Spleen (tissue), 11 donors: ENCODE data around the gene WDR4. TPM values are rescaled to one million over a fixed set of nuclear protein-coding genes. Genes with fewer than 3 reads are reported as not detected.

Experiments
- DNase-seq: peaks from one replicate; pipeline ENCODE4 v3.0.0-alpha.2; 2020
- H3K27ac ChIP-seq, 8 donors: fragments of 200-600 bp; sonication (generic) in 7 of 8; 1 replicate in 4 of 8; 2 replicates in 4 of 8; pipeline versions ENCODE4 v1.5.0 to v1.8.0; 2016 to 2021; ENCODE audit warnings: inconsistent platforms in 4 of 8, mild to moderate bottlenecking in 4 of 8, moderate library complexity in 1 of 8
- H3K27me3 ChIP-seq, 7 donors: fragments of 200-600 bp; sonication (generic) in 6 of 7; replicated peaks in 1 of 7; 1 replicate in 4 of 7; 2 replicates in 3 of 7; pipeline versions ENCODE4 v1.5.0 to v1.8.0; 2016 to 2021; ENCODE audit warnings: inconsistent platforms in 3 of 7, mild to moderate bottlenecking in 1 of 7
- H3K36me3 ChIP-seq, 6 donors: fragments of 200-600 bp; sonication (generic) in 5 of 6; 1 replicate in 4 of 6; 2 replicates in 2 of 6; pipeline versions ENCODE4 v1.5.0 to v1.8.0; 2016 to 2021; ENCODE audit warnings: inconsistent platforms in 2 of 6
- H3K4me1 ChIP-seq, 6 donors: fragments of 200-600 bp; sonication (generic) in 5 of 6; 1 replicate in 3 of 6; 2 replicates in 3 of 6; pipeline versions ENCODE4 v1.5.0 to v1.8.0; 2016 to 2021; ENCODE audit warnings: inconsistent platforms in 3 of 6
- H3K4me3 ChIP-seq, 8 donors: fragments of 200-600 bp; sonication (generic) in 7 of 8; 1 replicate in 4 of 8; 2 replicates in 4 of 8; pipeline versions ENCODE4 v1.5.0 to v1.8.0; 2016 to 2021; ENCODE audit warnings: inconsistent platforms in 4 of 8, mild to moderate bottlenecking in 4 of 8, moderate library complexity in 2 of 8
- H3K9me3 ChIP-seq, 8 donors: fragments of 200-600 bp; sonication (generic) in 7 of 8; 1 replicate in 4 of 8; 2 replicates in 4 of 8; pipeline versions ENCODE4 v1.5.0 to v1.8.0; 2016 to 2021; ENCODE audit warnings: inconsistent platforms in 4 of 8
- POLR2A ChIP-seq, 3 donors: fragments of 450-650 bp; IDR thresholded peaks; one replicate each; pipeline ENCODE4 v1.5.1; 2017; ENCODE audit warnings: antibody characterized with exemption in 3 of 3, mild to moderate bottlenecking in 1 of 3
- POLR2AphosphoS5 ChIP-seq, 3 donors: sonication (generic); formaldehyde crosslinking; IDR thresholded peaks; one replicate each; pipeline ENCODE4 v1.5.1; 2017; ENCODE audit warnings: antibody characterized with exemption in 3 of 3
- whole genome bisulfite sequencing, 5 donors: extraction: QIAGEN DNeasy Blood & Tissue Kit in 3 of 5; methylation state at CpG; one replicate each; pipeline versions ENCODE4 v1.1.5 to v1.1.7; 2013 to 2018; 5-methylcytosine and 5-hydroxymethylcytosine counted together
- intact Hi-C: fragments of 100-400 bp; cut with DNase I; formaldehyde crosslinking; loops from one replicate; pipeline ENCODE4 v1.15.0; 2023; ENCODE audit warnings: low total_unique reads
- polyA plus RNA-seq, 3 donors: library from polyadenylated mRNA; stranded (reverse); fragments of 200-250 nt; gene quantifications; one replicate each; pipeline ENCODE4 v1.2.1, GENCODE V29; 2013
- total RNA-seq, 7 donors: library from RNA; depleted of rRNA in 3 of 7; stranded (reverse); fragments of >200 nt in 3 of 7; fragmentation: NEBNext Ultra II Directional in 4 of 7; extraction: Animal tissue kit (Norgen Biotek cat#: 25700) in 4 of 7; gene quantifications; one replicate each; pipeline versions ENCODE4 v1.1.0 to v1.2.1, GENCODE V29; 2016 to 2021
- TF ChIP-seq, protein P1 (sequence below), 11 experiments: fragments of 200-600 bp in 7 of 11; fragments of 450-650 bp in 4 of 11; sonication (generic) in 4 of 11; IDR thresholded peaks in 8 of 11; conservative IDR thresholded peaks in 3 of 11; 1 replicate in 7 of 11; 2 replicates in 4 of 11; pipeline versions ENCODE4 v1.4.0 to v1.8.0; 2016 to 2021; ENCODE audit warnings: antibody characterized with exemption in 11 of 11, inconsistent platforms in 4 of 11, mild to moderate bottlenecking in 1 of 11
- donor health status: healthy with polysubstance abuse.
- donor health status: DM: no; HTN: no; CAD: no; lungs with moderate emphysema.
- donor health status: DM: no; HTN: no; CAD: no.
- donor health status: Bipolar disorder and iron deficiency.
- donor health status: healthy.
- donor health status: DM: no; HTN: no; CAD: no.
- donor health status: DM: yes; HTN: yes; CAD: no.

Gene WDR4
- total and polyA plus RNA-seq, 10 donors: 6.1 to 31.3 (median 18.5) TPM

DNA sequence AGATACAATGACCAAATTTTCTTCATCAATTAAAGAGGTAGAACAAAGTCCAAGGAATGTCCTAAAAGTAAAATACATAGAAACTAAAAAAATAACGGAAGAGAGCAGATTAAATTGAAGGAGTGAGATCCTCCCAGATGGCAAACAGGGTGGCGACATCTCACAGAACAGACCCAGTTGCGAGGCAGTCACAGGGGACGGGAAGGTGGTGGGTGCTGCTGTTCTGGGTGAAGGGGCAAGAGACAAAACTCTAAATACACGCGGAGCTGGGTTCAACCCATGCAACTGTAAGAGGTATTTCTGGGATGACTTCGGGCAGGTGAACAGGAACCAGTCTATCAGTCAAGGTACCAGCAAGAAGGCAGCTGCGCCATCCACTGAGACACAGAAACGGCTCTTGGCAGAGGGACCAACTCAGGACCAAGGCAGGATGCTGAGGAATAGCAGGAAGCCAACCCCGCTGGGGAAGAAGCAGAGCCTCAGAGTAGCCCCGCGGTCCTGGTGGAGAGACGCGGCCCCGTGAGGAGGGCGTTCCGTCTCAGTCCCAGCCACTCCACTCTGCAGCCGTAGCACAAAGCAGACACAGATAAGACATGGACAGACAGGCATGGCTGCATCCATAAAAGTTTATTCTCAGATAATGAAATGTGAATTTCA, 32.2 kb downstream of the WDR4 start:
- Histone ChIP-seq H3K9me3 (no peaks in the 10 kb centered on the region), H3K4me1 (peaks cover 0 to 15% (median 2%) of the 10 kb centered on the region in 6 donors), H3K27me3 (no peaks in the 10 kb centered on the region), H3K36me3 (peaks cover 2 to 94% (median 82%) of the 10 kb centered on the region in 6 donors), H3K27ac (no peak overlapping the region), H3K4me3 (no peak overlapping the region)
- intact Hi-C loops: no loop called here
- 83 to 90% (median 88%) methylated on average over 18 of the region's 18 CpGs for WGBS, 5 donors
- peak; percentile 52 for DNase-seq
- no peak for TF ChIP-seq POLR2AphosphoS5 (IDR thresholded peaks at IDR 0.05)
- TF ChIP-seq POLR2A (IDR thresholded peaks at IDR 0.05): no peak
- TF ChIP-seq, protein P1, sequence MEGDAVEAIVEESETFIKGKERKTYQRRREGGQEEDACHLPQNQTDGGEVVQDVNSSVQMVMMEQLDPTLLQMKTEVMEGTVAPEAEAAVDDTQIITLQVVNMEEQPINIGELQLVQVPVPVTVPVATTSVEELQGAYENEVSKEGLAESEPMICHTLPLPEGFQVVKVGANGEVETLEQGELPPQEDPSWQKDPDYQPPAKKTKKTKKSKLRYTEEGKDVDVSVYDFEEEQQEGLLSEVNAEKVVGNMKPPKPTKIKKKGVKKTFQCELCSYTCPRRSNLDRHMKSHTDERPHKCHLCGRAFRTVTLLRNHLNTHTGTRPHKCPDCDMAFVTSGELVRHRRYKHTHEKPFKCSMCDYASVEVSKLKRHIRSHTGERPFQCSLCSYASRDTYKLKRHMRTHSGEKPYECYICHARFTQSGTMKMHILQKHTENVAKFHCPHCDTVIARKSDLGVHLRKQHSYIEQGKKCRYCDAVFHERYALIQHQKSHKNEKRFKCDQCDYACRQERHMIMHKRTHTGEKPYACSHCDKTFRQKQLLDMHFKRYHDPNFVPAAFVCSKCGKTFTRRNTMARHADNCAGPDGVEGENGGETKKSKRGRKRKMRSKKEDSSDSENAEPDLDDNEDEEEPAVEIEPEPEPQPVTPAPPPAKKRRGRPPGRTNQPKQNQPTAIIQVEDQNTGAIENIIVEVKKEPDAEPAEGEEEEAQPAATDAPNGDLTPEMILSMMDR (IDR thresholded peaks at IDR 0.05 in 8 of 11, conservative IDR thresholded peaks at IDR 0.05 in 3 of 11): no peak

DNA sequence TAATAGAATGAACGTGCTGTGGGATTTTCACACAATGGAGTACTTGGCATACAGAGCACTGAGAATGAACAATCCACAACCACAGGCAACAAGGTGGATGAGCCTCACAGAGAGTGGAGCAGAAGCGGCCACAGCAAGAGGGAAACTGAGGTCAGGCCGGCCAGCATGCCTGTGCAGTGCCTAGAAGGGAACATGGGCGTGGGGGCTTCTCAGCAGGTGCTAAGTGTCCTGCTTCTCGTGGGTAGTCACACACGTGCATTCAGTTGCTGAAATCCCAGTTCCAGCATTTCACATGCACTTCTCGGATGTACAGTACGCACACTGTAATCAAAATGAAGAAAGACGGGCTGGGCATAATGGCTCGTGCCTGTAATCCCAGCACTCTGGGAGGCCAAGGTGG, 33.1 kb downstream of the WDR4 start:
- H3K9me3 ChIP-seq: no peaks in the 10 kb centered on the region
- 92 to 98% (median 94%) methylated on average over 10 of the region's 10 CpGs for WGBS, 5 donors
- no peak overlapping the region for H3K4me3 ChIP-seq
- intact Hi-C loops: no loop called here
- DNase-seq: peak; percentile 46
- no peak overlapping the region for H3K27ac ChIP-seq
- peaks cover 0 to 15% (median 2%) of the 10 kb centered on the region in 6 donors for H3K4me1 ChIP-seq
- TF ChIP-seq, protein P1 (IDR thresholded peaks at IDR 0.05 in 8 of 11, conservative IDR thresholded peaks at IDR 0.05 in 3 of 11): no peak
- TF ChIP-seq POLR2AphosphoS5 (IDR thresholded peaks at IDR 0.05) (no peak), POLR2A (IDR thresholded peaks at IDR 0.05) (no peak)
- peaks cover 2 to 94% (median 79%) of the 10 kb centered on the region in 6 donors for H3K36me3 ChIP-seq
- no peaks in the 10 kb centered on the region for H3K27me3 ChIP-seq

DNA sequence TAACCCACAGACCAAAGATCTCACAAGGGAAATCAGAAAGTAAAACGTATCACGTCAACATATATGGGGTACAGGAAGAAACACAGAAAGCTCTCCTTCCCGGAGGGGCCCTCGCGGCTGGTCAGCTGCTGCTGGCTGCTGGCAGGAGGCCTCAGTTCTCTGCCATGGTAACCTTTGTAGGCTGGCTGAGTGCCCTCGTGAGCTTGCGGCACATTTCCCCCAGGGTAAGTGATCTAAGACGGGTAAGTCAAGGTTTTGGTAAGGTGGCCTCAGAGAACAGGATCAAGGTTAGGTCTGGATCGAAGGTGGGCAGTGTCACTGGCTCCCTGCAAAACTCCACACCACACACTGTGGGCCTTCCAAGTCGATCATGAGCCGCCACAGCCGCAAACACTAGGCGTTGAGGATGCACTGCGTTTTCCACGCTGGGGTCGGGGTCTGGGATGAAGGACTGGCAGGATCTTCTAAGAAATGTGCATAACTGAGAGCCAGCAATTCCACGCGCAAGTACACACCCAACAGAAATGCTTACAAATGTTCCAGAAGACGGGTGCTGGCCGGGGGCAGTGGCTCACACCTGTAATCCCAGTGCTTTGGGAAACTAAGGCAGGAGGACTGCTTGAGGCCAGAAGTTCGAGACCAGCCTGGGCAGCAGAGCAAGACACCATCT, 33.9 kb downstream of the WDR4 start:
- 79 to 88% (median 86%) methylated on average over 21 of the region's 21 CpGs for WGBS, 5 donors
- Histone ChIP-seq H3K4me1 (peaks cover 0 to 15% (median 2%) of the 10 kb centered on the region in 6 donors), H3K27me3 (no peaks in the 10 kb centered on the region), H3K9me3 (no peaks in the 10 kb centered on the region), H3K27ac (peak overlapping the region in 5 of 8 donors; percentile 21 to 39 (median 25)), H3K4me3 (no peak overlapping the region), H3K36me3 (peaks cover 2 to 94% (median 79%) of the 10 kb centered on the region in 6 donors)
- peak; percentile 73 for DNase-seq
- TF ChIP-seq POLR2A (IDR thresholded peaks at IDR 0.05) (no peak), POLR2AphosphoS5 (IDR thresholded peaks at IDR 0.05) (no peak)
- TF ChIP-seq, protein P1 (IDR thresholded peaks at IDR 0.05 in 8 of 11, conservative IDR thresholded peaks at IDR 0.05 in 3 of 11): no peak
- intact Hi-C loops: no loop called here
